ENCODE measurements around the gene NR3C1.

Gene NR3C1

DNA sequence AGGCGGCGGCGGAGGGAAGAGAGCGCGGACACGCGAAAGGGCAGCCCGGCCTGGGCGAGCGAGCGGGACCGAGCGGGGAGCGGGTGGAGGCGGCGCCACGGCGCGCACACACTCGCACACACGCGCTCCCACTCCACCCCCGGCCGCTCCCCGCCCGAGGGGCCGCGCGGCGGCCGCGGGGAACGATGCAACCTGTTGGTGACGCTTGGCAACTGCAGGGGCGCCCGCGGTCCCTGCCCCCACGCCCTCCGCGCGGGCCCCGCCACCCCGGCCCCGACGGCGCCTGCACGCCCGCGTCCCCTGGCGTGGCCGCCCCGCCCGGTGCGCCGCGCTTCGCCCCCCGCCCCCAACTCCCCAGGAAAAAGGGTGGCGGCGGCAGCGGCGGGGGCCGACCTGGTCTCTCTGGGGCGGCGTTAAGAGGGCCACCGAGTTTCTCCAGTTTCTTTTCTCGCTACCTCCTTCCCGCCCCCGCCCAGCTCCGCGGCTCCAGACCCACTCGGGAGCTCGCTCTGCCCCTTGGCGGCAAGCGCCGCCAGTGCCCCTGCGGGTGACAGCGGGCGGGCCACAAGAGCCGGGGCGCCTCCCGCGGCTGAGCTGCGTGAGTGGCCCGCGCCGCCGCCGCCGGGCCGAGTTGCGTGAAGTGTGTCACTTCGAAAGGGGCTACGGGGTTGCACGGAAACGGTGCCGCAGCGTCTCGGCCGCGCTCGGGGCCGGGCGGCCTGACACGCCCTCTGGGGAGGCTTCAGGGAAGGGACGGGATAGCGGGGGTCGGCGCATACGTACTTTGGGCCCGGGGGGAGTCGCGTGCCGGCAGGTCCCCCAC is at the start of gene NR3C1:
Gene NR3C1 (minus strand): TSS at position 94 of the 823 bp plus-strand sequence. CDS start 2,847 bp downstream, outside the sequence.
- POLR2A ChIA-PET: interaction anchor here (0.5 to 1.6 kb wide), 9 partner anchors 11 to 577 kb away, joined by 3 to 6 read pairs (median 3); no protein-coding TSS in a partner anchor
- peak; percentile 82 for DNase-seq (ENCODE audit: extremely low spot score)
- TF ChIP-seq, protein P1, sequence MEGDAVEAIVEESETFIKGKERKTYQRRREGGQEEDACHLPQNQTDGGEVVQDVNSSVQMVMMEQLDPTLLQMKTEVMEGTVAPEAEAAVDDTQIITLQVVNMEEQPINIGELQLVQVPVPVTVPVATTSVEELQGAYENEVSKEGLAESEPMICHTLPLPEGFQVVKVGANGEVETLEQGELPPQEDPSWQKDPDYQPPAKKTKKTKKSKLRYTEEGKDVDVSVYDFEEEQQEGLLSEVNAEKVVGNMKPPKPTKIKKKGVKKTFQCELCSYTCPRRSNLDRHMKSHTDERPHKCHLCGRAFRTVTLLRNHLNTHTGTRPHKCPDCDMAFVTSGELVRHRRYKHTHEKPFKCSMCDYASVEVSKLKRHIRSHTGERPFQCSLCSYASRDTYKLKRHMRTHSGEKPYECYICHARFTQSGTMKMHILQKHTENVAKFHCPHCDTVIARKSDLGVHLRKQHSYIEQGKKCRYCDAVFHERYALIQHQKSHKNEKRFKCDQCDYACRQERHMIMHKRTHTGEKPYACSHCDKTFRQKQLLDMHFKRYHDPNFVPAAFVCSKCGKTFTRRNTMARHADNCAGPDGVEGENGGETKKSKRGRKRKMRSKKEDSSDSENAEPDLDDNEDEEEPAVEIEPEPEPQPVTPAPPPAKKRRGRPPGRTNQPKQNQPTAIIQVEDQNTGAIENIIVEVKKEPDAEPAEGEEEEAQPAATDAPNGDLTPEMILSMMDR (IDR thresholded peaks at IDR 0.05; ENCODE audit: control extremely low read depth, extremely low read depth, low read depth, missing control alignments): peak; percentile 63
- CTCF ChIA-PET: interaction anchor here (0.7 to 2.7 kb wide), 38 partner anchors 8 to 575 kb away, joined by 3 to 20 read pairs (median 4); no protein-coding TSS in a partner anchor

DNA sequence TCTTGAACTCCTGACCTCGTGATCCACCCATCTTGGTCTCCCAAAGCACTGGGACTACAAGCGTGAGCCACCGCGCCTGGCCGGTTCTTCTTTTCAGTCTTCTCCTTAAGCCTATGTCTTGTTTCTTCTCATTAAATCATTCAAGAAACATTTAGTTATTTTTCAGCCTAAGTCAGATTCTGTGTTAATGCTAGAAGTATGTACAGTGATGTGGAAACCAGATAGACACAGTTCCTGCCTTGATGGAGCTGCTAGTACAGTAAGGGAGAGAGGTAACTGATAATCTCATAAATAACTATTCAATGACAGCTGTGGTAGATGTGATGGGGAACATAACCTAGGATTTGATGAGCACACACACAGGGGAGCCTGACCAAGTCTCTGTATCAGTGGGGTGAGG is 46.3 kb upstream of the NR3C1 start:
- POLR2A ChIA-PET: no interaction called here
- TF ChIP-seq, protein P1 (IDR thresholded peaks at IDR 0.05; ENCODE audit: control extremely low read depth, extremely low read depth, low read depth, missing control alignments): no peak
- CTCF ChIA-PET: interaction anchor here (0.8 to 1.0 kb wide), 3 partner anchors 9 to 754 kb away, joined by 3 to 4 read pairs (median 3); no protein-coding TSS in a partner anchor
- no peak for DNase-seq (ENCODE audit: extremely low spot score)

DNA sequence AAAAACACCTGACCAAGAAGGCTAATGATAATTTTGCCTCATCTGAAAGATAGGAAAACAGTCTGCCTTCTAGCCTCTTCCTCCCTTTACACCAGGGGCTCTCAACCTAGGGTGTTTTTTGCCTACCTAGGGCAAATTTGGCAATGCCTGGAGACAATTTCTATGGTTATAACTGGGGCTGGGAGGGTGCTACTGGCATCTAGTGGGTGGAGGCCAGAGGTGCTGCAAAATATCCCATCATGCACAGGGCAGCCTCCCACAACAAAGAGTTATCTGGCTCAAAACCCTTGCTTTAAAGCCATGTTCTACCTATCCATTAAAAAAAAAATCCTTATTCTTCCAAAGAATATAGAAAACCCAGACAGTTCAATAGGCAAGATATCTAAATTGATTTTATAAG is 45.0 kb upstream of the NR3C1 start:
- TF ChIP-seq, protein P1 (IDR thresholded peaks at IDR 0.05; ENCODE audit: control extremely low read depth, extremely low read depth, low read depth, missing control alignments): no peak
- ChIA-PET CTCF (no interaction called here), POLR2A (no interaction called here)
- no peak for DNase-seq (ENCODE audit: extremely low spot score)

DNA sequence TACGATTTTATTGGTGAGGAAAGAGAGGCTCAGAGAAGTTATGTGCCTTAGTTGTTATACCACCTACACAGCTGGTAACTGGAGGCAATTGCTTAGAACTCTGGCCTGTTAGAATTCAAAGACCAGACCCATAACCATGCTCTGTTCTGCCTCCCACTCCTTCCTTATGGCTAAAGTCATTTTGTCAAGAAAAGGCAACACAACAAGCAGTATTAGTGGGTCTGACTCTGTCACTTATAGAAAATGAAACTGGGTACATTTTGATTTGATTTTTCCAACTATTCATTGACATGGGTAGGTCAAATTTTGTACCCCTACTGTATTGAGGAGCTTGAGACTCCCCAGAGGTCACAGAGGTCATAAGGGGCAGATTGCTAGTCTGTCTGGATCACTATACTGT is 44.5 kb upstream of the NR3C1 start:
- DNase-seq (ENCODE audit: extremely low spot score): no peak
- ChIA-PET CTCF (no interaction called here), POLR2A (no interaction called here)
- TF ChIP-seq, protein P1 (IDR thresholded peaks at IDR 0.05; ENCODE audit: control extremely low read depth, extremely low read depth, low read depth, missing control alignments): no peak

DNA sequence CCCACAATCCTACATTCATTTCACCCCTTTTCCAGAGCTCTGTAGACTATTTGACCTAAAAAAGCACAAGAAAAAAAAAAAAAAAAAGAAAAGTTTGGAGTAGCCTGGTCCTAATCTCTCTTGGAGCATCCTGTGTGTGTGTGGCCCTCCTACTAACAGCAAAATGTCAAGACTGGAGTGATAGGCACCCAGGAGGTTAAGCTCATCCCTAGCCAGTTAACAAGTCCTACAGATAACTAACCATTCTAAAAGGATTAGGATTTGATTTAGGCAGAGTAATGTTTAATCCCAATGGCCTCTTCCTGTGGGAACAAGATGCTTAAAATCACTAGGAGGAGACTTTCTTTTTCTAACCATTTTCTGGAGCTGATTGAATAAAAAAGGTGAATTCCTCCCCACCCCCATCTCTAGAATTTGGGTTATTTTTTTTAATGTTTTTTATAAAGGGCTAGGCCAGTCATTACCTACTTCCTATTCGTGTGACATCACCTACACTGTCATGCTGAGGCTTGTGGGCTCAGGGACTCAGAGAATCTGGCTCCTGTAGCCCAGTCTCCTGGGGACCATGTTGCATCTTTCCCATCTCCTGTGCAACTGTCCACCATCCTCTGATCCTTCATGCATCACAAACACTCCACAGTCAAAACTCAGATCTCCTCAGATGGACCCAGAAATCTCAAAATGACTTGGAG is 43.2 kb upstream of the NR3C1 start:
- ChIA-PET CTCF (interaction anchor here (0.9 to 2.0 kb wide), 6 partner anchors 10 to 378 kb away, joined by 3 to 7 read pairs (median 4); no protein-coding TSS in a partner anchor), POLR2A (no interaction called here)
- TF ChIP-seq, protein P1 (IDR thresholded peaks at IDR 0.05; ENCODE audit: control extremely low read depth, extremely low read depth, low read depth, missing control alignments): no peak
- DNase-seq (ENCODE audit: extremely low spot score): no peak

DNA sequence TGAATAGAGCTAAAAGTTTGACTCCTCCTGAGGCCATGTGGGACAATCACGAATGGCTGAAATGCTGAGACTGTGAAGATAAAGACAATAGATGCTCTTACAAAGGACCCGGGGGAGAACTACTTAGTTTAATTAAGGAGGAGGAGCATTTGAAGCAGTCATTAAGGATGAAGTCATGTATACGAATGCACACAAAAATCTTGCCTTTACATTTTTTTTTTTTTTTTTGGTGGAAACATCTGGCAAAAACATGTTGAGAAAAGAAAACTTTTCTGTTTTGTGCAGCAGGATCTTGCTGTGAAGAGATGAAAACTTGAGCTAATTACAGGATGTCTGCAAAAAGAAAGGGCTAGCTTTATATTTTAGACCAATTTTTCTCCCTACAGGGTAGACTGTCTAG is 42.3 kb upstream of the NR3C1 start:
- ChIA-PET POLR2A (no interaction called here), CTCF (interaction anchor here (0.9 to 2.0 kb wide), 8 partner anchors 9 to 379 kb away, joined by 3 to 7 read pairs (median 3); no protein-coding TSS in a partner anchor)
- TF ChIP-seq, protein P1 (IDR thresholded peaks at IDR 0.05; ENCODE audit: control extremely low read depth, extremely low read depth, low read depth, missing control alignments): no peak
- DNase-seq (ENCODE audit: extremely low spot score): no peak
